K562 (cell line): Measurements from ENCODE around the gene GYS1. TPM values are rescaled to one million over a fixed set of nuclear protein-coding genes. Genes with fewer than 3 reads are reported as not detected.

ENCODE experiments used
- ATF1 ChIP-seq, 2 experiments: fragments of 450-650 bp in 1 of 2; IDR thresholded peaks; 2 replicates each; pipeline ENCODE4 v1.6.1; 2016; ENCODE audit warnings: missing compliant biosample characterization in 1 of 2, missing genetic modification characterization in 1 of 2
- CSDE1 ChIP-seq, 2 experiments: fragments of 450-650 bp; IDR thresholded peaks; 2 replicates each; pipeline ENCODE4 v1.6.1; 2016; ENCODE audit warnings: mild to moderate bottlenecking in 1 of 2
- GTF2F1 ChIP-seq: IDR thresholded peaks from 2 replicates; pipeline ENCODE4 v1.6.1; 2011; ENCODE audit warnings: low read depth, low read length, improper control_type of control experiment
- HNRNPLL ChIP-seq: fragments of 200-400 bp; formaldehyde crosslinking; IDR thresholded peaks from 2 replicates; pipeline ENCODE4 v1.6.1; 2017; ENCODE audit warnings: low read length, low read depth, mild to moderate bottlenecking; ENCODE audit not compliant: poor library complexity, severe bottlenecking
- IFI16 ChIP-seq: fragments of 250-450 bp; sonication (Bioruptor Pico); IDR thresholded peaks from 2 replicates; pipeline ENCODE4 v2.1.2; 2022; ENCODE audit warnings: mild to moderate bottlenecking, inconsistent platforms
- KAT7 ChIP-seq: sonication (generic); formaldehyde crosslinking; IDR thresholded peaks from 2 replicates; pipeline ENCODE4 v1.8.0; 2022; ENCODE audit warnings: missing genetic modification reagents, mild to moderate bottlenecking, borderline replicate concordance
- NR0B1 ChIP-seq: fragments of 450-650 bp; IDR thresholded peaks from one replicate; pipeline ENCODE4 v1.6.1; 2018; ENCODE audit warnings: mild to moderate bottlenecking, moderate library complexity; ENCODE audit not compliant: partially characterized antibody
- PHB2 ChIP-seq: fragments of 450-650 bp; IDR thresholded peaks from 2 replicates; pipeline ENCODE4 v1.6.1; 2017; ENCODE audit warnings: low read depth
- PHTF2 ChIP-seq: fragments of 250-450 bp; sonication (Bioruptor Pico); IDR thresholded peaks from 2 replicates; pipeline ENCODE4 v1.5.0; 2021; ENCODE audit warnings: mild to moderate bottlenecking
- SRSF1 ChIP-seq: fragments of 200-400 bp; formaldehyde crosslinking; IDR thresholded peaks from 2 replicates; pipeline ENCODE4 v1.6.1; 2017; ENCODE audit warnings: mild to moderate bottlenecking, low read depth, low read length, moderate library complexity
- TCF7L2 ChIP-seq: fragments of 150-350 bp; IDR thresholded peaks from 2 replicates; pipeline ENCODE4 v1.6.1; 2016; ENCODE audit warnings: low read depth, mild to moderate bottlenecking, low read length, moderate library complexity
- TFE3 ChIP-seq: fragments of 450-650 bp; formaldehyde crosslinking; IDR thresholded peaks from 2 replicates; pipeline ENCODE4 v1.4.0; 2020; ENCODE audit warnings: mild to moderate bottlenecking, mixed read lengths
- ZNF699 ChIP-seq: fragments of 250-450 bp; sonication (Bioruptor Pico); IDR thresholded peaks from 2 replicates; pipeline ENCODE4 v1.8.0; 2021; ENCODE audit warnings: mild to moderate bottlenecking, moderate library complexity; ENCODE audit not compliant: insufficient replicate concordance
- polyA plus RNA-seq, 8 experiments: library from polyadenylated mRNA; depleted of rRNA in 4 of 8; stranded (reverse) in 5 of 8; unstranded in 3 of 8; fragments of >200 nt; fragmentation: Nextera tagmentation in 2 of 8; fragmentation: Illumina TruSeq in 1 of 8; extraction: Ambion mirVana in 2 of 8; extraction: Trizol in 1 of 8; gene quantifications; 2 replicates each; pipeline versions ENCODE4 v1.2.1 to v1.2.3, GENCODE V29; 2011 to 2014; ENCODE audit warnings: inconsistent platforms in 1 of 8, missing spikeins in 1 of 8
- total RNA-seq, 7 experiments: library from RNA; depleted of rRNA in 6 of 7; stranded (reverse); fragments of >200 nt in 6 of 7; fragmentation: Illumina TruSeq in 2 of 7; extraction: Trizol in 2 of 7; gene quantifications; 2 replicates each; pipeline versions ENCODE4 v1.2.1 to v1.2.3, GENCODE V29; 2011 to 2021; ENCODE audit warnings: low replicate concordance in 1 of 7
- TF ChIP-seq, protein P1 (sequence below), 2 experiments: fragments of 450-650 bp; IDR thresholded peaks; 2 replicates each; pipeline ENCODE4 v1.6.1; 2018; ENCODE audit warnings: mild to moderate bottlenecking in 2 of 2, low read depth in 1 of 2; ENCODE audit not compliant: partially characterized antibody in 2 of 2
- TF ChIP-seq, protein P2 (sequence below): fragments of 200-800 bp; sonication (Bioruptor generic); IDR thresholded peaks from 2 replicates; pipeline ENCODE4 v1.6.1; 2017; ENCODE audit warnings: missing genetic modification characterization, missing compliant biosample characterization
- TF ChIP-seq, protein P3 (sequence below): IDR thresholded peaks from 2 replicates; pipeline ENCODE4 v1.6.1; 2016; ENCODE audit warnings: missing genetic modification characterization, missing compliant biosample characterization

Gene GYS1
- total and polyA plus RNA-seq, 9 of the 15 experiments (the other 6 are each of a cell fraction or from before 2014, with no cell fraction given) = 1.9 to 31.1 (median 15.2) TPM

GRCh38 chr19:48965040-48965805 lies 27.9 kb downstream of the GYS1 start, which contains the start of gene FTL (continued):
- TF ChIP-seq, protein P1, sequence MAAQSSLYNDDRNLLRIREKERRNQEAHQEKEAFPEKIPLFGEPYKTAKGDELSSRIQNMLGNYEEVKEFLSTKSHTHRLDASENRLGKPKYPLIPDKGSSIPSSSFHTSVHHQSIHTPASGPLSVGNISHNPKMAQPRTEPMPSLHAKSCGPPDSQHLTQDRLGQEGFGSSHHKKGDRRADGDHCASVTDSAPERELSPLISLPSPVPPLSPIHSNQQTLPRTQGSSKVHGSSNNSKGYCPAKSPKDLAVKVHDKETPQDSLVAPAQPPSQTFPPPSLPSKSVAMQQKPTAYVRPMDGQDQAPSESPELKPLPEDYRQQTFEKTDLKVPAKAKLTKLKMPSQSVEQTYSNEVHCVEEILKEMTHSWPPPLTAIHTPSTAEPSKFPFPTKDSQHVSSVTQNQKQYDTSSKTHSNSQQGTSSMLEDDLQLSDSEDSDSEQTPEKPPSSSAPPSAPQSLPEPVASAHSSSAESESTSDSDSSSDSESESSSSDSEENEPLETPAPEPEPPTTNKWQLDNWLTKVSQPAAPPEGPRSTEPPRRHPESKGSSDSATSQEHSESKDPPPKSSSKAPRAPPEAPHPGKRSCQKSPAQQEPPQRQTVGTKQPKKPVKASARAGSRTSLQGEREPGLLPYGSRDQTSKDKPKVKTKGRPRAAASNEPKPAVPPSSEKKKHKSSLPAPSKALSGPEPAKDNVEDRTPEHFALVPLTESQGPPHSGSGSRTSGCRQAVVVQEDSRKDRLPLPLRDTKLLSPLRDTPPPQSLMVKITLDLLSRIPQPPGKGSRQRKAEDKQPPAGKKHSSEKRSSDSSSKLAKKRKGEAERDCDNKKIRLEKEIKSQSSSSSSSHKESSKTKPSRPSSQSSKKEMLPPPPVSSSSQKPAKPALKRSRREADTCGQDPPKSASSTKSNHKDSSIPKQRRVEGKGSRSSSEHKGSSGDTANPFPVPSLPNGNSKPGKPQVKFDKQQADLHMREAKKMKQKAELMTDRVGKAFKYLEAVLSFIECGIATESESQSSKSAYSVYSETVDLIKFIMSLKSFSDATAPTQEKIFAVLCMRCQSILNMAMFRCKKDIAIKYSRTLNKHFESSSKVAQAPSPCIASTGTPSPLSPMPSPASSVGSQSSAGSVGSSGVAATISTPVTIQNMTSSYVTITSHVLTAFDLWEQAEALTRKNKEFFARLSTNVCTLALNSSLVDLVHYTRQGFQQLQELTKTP (IDR thresholded peaks at IDR 0.05; ENCODE audit: low read depth in 1 of 2, partially characterized antibody in 2 of 2) = peak in 1 of 2 experiments; percentile 93
- TF ChIP-seq SRSF1 = no peak
- TF ChIP-seq, protein P2, sequence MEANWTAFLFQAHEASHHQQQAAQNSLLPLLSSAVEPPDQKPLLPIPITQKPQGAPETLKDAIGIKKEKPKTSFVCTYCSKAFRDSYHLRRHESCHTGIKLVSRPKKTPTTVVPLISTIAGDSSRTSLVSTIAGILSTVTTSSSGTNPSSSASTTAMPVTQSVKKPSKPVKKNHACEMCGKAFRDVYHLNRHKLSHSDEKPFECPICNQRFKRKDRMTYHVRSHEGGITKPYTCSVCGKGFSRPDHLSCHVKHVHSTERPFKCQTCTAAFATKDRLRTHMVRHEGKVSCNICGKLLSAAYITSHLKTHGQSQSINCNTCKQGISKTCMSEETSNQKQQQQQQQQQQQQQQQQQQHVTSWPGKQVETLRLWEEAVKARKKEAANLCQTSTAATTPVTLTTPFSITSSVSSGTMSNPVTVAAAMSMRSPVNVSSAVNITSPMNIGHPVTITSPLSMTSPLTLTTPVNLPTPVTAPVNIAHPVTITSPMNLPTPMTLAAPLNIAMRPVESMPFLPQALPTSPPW (CRISPR knock-in tag) = peak; percentile 96
- no peak for TF ChIP-seq IFI16 (CRISPR knock-in tag)
- TF ChIP-seq NR0B1 = no peak
- TF ChIP-seq HNRNPLL = peak; percentile 82
- peak; percentile 93; the same call in 1 of the 2 replicates for TF ChIP-seq KAT7 (CRISPR knock-in tag)
- TF ChIP-seq PHB2 = no peak
- no peak for TF ChIP-seq ZNF699
- no peak for TF ChIP-seq ATF1 (CRISPR knock-in tag; IDR thresholded peaks at IDR 0.05)
- peak; percentile 45 for TF ChIP-seq ATF1 (tag; IDR thresholded peaks at IDR 0.05)
- no peak for TF ChIP-seq PHTF2 (CRISPR knock-in tag)
- TF ChIP-seq, protein P3, sequence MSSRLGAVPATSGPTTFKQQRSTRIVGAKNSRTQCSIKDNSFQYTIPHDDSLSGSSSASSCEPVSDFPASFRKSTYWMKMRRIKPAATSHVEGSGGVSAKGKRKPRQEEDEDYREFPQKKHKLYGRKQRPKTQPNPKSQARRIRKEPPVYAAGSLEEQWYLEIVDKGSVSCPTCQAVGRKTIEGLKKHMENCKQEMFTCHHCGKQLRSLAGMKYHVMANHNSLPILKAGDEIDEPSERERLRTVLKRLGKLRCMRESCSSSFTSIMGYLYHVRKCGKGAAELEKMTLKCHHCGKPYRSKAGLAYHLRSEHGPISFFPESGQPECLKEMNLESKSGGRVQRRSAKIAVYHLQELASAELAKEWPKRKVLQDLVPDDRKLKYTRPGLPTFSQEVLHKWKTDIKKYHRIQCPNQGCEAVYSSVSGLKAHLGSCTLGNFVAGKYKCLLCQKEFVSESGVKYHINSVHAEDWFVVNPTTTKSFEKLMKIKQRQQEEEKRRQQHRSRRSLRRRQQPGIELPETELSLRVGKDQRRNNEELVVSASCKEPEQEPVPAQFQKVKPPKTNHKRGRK (tag) = no peak
- TF ChIP-seq CSDE1 (IDR thresholded peaks at IDR 0.05) = peak in 1 of 2 experiments; percentile 76; a peak in 2 of 4 replicates
- peak; percentile 37; the same call in 1 of the 2 replicates for TF ChIP-seq TFE3
- TF ChIP-seq TCF7L2 = no peak
- TF ChIP-seq GTF2F1 = peak; percentile 98
